ENCODE data around the gene GTF3C2.
"Not testable (repeated sequence)": the region's sequence is repeated elsewhere in the genome, so short reads cannot be mapped to it uniquely, and the experiment has no call there.

The GTF3C2 gene

DNA sequence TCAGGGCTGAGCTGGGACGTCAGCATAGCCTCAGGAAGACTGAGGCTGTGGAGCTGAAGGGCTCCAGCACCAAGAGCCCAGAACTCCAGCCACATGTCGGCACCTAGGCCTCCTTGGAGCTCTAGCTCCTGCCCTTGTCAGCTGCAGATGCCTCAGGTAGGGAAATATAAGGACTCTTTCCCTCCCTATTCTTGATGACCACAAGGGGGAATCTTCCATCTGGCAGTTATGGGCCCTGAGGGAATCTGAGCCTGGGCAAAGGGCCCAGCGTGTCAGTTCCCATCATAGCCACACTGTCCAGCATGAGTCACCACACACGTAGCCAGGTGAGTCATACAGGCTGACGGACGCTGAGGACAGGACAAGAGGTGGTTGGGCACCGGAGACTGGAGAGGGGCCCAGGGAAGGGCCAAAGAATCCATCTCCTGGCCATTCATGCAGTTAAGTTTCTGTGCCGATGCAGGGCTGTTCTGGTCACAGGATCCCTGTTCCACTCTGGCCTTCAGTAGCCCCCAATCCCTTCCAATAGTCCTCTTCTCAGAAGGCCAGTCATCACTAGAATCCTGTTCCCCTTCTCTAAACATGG, 35.5 kb downstream of the GTF3C2 start:
- DNase-seq, result peak in 1 of 2 experiments; percentile 8

DNA sequence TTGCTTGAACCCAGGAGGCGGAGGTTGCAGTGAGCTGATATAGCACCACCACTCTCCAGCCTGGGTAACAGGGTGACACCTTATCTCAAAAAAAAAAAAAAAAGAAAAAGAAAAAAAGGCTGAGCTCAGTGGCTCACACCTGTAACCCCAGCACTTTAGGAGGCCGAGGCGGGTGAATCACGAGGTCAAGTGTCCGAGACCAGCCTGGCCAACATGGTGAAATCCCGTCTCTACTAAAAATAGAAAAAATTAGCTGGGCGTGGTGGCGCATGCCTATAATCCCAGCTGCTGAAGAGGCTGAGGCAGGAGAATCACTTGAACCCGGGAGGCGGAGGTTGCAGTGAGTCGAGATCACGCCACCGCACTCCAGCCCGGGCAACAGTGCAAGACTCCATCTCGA, 36.7 kb downstream of the GTF3C2 start:
- DNase-seq, result not testable (repeated sequence)

DNA sequence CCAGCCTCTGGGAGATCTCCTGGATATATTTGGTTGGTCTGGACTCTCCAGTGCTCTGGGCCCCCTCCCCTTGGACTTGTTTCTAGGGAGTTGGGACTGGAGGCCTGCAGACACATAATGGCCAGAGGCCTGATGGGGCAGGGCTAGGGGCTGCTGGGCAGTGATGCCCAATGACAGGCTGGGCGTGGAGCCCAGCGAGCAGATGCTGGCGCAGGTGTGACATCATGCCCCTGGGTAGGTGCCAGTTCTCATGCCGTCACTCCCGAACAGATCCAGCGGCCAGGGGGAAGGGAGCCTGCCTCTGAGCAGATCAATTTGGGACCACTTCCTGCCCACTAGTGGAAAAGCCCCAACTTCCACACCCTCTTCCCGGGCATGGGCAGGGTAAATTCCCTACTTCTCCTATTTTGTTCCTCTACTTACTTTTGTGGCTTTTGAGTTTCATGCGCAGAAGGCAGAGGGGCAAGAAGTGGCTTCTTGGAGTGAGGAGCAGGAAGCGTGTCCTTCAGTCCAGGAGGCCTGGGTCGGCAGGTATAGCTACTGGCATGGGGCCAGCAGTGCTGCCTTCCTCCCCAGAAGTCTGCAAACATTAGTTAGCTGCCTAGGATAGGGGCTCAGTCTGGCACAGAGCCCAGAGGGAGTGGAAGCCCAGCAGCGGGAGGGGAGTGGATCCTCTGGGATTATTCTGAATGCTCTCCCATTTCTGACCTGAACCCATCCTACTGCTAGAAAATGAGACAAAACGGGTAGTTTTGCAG, 39.7 kb downstream of the GTF3C2 start:
- peak; percentile 60 to 72 for DNase-seq

DNA sequence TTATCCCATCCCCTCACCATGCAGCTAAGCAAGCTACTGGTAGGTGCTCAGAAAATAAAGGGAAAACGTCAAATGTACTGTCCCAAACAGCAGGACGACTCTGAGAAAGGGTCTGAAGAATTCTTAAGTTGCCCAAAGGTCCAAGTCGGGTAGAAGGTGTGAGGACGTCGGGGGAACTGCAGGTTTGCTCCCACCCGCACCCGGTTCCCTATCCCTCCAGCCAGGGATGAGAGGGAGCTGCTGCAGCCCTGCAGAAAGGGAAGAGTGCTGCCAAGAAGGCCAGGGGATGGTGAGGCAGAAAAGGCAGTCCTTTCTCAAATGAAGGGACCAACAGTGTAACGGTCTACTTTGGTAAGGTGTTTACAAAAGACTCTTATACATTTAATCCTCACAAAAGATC, 41.4 kb downstream of the GTF3C2 start:
- DNase-seq, result no peak

DNA sequence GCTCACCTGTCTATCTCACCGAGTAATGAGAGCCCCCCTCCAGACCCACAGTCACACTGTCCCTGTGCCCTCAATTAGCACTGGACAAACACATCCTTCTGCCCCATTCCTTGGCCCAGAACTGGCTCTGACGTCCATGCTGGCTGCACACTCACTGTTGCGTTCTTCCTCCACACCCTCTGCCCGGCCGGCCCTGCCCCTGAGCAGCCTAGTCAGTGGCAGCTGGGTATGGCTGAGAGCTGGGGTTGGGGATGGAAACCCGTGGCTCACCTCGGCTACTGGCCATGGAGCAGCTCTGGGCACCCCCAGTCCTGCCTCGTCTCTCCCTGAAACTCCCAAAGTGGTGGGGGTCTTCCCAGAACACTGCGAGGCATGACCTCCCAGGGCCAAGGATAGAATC, 41.9 kb downstream of the GTF3C2 start:
- DNase-seq, result no peak

DNA sequence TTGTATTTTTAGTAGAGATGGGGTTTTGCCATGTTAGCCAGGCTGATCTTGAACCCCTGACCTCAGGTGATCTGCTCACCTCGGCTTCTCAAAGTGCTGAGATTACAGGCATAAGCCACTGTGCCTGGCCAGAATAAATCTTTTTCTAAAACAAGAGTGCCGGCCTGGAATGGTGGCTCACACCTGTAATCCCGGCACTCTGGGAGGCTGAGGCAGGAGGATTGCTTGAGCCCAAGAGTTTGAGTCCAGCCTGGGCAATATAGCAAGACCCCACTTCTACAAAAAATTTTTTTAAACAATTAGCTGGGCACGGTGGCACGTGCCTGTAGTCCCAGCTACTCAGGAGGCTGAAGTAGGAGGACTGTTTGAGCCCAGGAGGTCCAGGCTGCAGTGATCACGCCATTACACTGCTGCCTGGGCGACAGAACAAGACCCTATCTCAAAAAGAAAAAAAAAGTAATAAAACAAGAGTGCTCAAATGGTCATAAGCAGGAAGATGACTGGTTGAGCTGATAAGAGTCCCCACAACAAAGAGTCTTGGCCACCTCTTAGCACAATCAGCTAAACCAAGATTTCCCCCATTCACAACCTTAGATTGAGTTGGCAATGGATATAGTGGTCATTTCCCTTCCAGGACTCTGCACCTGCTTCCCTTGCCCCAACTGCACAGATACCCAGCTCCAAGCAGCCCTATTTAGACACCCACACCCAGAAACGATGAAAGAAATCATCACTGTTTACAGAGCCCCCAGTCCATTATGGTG, 42.5 kb downstream of the GTF3C2 start:
- no peak for DNase-seq

DNA sequence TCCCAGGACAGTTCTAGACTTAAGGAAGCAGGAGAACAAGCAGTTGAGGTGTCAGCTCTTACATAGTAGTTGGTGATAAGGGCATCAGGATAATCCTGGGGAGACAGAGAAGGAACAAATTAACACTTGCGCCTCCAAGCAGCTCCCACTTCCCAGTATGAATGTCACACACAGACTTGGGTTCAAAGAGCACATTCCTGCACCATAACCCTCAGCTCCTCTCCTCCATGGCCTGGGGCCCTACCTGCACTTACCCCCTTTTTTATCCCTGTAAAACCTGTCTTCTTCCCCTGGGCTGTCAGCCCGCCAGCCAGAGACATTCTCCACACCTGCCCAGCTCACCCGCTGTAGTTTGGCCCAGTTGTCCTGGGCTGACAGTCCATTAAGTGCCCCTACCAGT, 44.4 kb downstream of the GTF3C2 start:
- no peak for DNase-seq

DNA sequence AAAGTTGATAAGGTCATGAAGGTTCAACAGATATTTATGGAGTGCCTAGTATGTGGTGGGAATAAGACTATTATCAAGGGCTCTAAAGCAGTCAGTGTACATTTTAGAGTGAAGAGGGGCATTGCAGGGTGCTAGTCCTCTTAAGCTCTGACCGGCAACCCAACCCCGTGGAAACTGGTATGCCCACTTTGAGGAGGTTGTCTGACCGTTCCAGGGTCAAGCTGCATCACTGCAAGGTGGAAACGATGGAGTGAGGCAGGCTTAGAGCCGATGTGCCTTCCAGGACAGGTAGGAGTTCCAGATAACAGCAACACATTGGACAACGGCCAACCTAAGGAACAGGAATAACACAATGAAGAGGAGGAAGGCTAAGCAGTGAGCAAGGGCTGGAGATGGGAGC, 46.9 kb downstream of the GTF3C2 start:
- DNase-seq, result no peak

DNA sequence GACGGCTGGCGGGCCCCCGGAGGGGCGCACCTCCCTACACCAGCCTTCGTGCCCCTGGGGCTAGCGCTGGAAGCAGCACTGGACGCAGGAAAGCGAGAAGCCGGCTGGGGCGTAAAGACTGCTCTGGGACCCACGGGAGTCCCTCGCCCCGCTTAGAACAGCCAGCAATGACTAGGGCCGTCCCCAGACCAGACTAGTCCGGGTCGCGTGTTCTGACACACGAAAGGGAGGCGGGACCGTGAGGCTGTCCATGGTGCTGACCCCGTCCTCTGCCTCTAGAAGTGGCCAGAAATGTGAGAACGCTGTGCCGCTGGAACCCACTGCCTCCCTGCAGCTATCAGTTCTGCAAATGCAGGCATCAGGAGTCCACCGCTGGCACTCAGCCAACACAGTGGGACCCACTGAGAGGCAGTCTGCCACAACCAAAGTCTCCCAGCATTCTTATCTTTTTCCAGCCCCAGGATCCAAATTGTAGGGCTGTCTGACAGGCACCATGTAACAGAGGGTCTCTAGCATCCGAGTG, 48.1 kb downstream of the GTF3C2 start, which contains the start of gene UCN:
Gene UCN, minus strand, starts transcription at position 87 of the 523 bp plus-strand sequence. CDS start 550 bp downstream, outside the sequence.
- no peak for DNase-seq

DNA sequence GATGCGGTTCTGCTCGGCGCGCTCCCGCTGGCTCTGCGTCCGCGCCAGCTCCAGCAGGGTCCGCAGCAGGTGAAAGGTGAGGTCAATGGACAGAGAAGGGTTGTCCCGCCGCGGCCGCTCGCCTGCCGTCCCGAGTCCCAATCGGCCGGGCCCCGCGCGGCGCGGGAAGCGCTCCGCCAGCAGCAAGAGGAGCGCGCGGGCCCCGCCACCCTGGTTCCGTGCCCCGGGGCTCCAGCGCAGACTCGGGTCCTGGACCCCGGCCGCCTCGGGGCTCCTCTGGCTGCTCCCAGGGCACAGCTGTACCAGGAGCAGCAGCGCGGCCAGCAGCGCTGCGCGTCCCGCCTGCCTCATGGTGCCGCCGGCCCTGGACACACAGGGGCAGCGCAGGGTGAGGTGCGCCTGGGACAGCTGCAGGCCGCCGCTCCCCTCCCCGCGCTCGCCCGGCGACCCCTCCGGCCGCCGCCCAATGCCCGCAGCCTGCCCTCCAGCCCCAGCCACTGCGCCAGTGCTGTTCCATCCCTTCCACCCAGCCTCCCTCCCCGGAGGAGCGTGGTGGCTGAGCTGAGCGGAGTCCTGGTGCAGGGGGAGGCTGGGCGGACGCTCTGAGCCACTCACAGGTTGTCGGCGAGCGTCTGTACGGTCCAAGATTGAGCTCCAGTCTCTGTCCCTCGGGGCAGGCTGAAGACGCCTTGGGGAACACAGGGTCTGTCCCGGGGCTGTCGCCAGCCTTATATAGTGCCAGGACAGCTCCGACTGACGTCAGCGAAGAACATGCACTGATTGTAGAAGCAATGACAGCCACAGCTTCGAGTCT, 48.8 kb downstream of the GTF3C2 start:
- no peak for DNase-seq

DNA sequence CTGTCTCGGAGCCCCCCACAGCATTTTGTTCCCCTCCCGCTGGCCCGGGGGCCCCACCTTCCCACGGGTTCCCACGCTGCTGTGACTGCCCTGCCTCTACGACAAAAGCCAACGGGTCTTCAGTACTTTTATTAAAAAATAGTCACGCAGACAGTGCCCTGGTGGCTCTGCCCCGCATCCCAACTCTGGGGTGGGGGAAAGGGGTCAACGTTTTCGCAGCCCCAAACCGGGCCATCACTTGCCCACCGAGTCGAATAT, 49.3 kb downstream of the GTF3C2 start:
- no peak for DNase-seq

DNA sequence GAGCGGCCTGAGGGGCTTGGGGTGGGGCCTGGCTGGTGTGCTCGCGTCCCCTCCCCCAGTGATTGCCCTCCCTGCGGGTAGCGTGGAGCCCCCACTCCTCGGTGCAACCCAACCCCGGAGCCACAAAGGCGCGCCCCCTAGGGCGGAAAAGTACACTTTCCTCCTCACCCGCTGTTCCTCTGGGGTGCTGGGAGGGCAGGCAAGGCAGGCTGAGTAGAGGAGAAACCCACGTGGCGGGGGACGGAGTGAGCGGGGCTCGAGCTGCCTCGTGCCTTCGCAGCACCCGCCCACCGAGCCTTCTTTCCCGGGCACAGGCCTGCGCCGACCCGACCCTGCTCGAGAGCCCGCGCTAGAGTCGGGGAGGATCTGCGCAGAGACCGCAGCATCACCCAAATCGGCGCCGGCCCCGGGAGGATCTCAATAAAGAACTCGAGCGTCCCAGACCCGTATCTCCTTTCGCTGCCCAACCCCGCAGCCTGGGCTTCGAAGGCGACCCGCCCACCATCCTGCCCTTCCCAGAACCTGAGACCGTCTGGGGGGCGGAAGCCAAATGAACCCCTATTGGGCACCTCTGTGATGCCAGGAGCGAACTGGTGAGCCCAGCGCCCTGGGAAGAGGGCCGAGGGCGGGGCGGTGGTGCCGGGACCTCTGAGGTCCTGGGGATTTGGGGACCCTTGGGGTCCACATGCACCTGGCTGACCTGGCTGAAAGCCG, 49.8 kb downstream of the GTF3C2 start:
- DNase-seq, result no peak

DNA sequence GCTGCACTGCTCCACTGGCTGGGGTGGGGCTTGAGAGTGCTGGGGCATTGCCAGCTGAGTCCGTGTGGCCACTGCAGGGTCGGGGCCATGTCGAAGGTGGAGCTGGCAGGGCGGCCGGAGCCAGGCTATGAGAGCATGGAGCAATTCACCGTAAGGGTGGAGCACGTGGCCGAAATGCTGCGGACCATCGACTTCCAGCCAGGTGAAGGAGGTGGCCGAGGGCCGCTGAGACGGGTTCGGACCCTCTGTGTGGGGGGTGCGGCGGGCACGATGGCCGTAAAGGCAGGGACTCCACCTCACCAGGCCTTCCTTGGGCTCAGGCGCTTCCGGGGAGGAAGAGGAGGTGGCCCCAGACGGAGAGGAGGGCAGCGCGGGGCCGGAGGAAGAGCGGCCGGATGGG, 50.4 kb downstream of the GTF3C2 start:
- no peak for DNase-seq

DNA sequence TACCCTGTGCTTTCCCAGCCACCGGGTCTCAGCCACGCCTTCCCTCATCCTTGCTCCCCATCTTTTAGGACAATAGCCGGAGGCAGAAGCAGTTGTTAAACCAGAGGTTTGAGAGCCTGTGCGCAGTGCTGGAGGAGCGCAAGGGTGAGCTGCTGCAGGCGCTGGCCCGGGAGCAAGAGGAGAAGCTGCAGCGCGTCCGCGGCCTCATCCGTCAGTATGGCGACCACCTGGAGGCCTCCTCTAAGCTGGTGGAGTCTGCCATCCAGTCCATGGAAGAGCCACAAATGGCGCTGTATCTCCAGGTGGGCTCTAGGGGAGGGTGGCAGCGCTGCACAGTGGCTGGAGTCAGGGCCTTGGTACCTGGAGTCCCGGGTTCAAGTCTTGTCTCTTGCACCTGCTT, 51.0 kb downstream of the GTF3C2 start:
- DNase-seq, result no peak

DNA sequence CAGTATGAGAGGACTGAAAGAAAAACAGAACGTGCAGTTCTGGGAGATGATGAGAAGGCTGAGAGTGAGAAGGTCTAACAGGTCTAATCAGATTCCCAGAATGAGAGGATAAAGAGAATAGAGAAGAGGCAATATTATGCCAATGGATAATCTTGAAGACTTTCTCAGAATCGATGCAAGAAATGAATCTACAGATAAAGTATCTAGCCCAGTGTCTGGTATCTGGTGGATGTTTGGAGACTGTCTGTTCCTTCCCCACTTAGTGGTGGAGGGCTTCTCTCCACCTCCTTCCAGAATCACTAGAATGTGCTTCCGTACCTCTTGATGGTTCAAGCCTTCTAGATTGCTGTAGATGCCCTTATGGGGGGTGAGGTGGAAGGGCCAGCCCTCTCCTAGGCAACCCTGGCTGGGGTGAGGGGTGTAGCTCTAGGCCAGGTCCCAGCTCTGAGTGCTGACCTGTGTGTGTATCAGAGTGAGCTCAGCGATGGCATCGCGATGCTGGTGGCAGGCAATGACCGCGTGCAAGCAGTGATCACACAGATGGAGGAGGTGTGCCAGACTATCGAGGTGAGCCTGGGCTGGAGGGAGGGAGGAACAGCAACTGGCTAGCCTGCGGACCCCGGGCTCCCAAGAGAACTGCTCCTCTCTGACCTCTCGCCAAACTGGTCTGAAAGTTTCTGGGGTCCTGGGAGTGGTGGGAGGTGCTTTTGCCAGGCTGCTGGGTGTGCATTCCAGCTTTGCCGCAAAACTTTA, 51.9 kb downstream of the GTF3C2 start:
- no peak for DNase-seq

DNA sequence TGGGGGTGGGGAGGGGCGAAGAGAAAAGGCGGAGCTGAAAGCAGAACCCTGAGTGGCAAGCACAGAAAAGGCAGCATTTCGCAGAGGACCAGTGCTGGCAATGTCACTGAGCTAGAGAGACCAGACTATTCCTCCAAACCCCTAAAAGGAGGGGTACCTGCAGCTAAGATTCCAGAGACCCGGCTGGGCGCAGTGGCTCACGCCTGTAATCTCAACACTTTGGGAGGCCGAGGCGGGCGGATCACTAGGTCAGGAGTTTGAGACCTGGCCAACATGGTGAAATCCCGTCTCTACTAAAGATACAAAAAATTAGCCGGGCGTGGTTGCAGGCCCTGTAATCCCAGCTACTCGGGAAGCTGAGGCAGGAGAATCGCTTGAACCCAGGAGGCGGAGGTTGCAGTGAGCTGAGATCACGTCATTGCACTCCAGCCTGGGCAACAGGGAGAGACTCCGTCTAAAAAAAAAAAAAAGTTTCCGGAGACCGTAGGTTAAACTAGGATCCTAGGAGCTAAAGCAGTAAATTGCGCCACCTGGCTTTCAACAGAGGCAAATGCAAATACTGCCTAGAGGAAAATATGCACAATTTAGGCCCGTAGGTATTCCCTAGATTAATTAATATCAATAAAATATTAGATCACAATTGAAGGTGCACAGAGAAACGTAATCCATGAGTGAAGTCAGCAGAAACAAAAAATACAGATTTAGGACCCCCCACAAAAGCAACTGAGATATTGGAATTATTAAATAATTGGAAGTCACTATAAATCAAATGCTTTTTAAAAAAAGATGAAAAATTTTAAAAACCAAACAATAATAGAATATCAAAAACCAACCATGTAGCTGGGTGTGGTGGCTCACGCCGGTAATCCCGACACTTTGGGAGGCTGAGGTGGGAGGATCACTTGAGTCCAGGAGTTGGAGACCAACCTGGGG, 53.2 kb downstream of the GTF3C2 start:
- peak; percentile 77 to 85 for DNase-seq

DNA sequence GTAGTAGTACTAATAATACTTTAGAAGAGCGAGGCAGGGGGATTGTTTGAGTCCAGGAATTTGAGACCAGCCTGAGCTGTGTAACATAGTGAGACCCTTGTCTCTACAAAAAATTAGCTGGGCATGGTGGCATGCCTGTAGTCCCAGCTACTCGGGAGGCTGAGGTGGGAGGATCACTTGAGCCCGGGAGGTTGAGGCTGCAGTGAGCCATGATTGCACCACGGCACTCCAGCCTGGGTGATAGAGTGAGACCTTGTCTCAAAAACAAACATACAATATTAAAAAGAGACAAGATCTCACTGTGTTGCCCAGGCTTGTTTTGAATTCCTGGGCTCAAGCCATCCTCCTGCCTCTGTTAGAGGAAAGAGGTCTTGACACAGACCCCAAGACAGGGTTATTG, 56.0 kb downstream of the GTF3C2 start:
- not testable (repeated sequence) for DNase-seq

DNA sequence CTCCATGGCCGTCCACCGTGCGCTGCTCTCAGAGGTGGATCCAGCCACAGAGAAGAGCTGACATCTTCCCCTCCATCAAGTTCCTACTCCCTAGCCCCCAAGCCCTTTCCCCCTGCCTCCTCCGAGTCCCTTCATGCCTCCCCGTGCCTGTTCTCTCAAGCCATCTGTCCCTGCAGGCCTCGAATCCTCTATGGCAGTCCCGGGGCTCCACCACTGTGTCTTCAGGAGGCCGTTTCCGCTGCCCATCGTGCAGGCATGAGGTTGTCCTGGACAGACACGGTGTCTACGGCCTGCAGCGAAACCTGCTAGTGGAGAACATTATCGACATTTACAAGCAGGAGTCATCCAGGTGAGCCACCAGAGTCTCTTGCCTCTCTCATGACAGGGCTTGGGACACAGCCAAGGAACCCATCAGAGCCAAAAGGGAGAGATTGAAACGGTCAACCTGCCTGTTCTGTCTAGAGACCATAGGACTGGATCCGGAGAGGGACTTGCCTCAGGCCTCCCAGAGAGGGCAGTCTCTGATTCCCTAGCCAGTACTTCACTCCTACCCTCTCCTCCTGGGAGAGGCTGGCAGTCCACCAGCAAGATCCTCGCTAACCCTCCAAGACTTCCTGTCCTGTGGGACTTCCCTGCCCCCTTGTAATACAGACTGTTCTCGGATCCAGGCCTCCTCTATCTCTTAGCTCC, 58.0 kb downstream of the GTF3C2 start:
- no peak for DNase-seq

DNA sequence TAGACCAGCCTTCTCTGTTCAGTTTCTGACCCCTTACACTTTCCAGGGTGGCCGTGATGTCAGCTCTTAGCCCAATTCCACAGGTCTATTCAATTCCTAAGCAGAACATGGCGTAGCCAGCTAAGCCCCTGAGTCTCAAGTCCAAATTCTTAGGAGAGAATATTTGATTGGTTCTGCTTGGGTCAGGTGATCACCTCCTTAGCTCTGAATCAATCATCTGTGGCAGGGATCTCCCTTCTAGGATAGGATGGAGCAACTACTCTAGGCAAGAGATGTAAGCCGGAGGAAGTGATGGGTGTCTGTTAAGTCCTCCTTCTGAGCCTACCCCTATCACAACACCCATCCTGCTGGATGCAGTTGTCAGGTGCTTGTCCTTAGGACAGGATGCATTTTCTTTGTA, 59.4 kb downstream of the GTF3C2 start:
- DNase-seq, result no peak

DNA sequence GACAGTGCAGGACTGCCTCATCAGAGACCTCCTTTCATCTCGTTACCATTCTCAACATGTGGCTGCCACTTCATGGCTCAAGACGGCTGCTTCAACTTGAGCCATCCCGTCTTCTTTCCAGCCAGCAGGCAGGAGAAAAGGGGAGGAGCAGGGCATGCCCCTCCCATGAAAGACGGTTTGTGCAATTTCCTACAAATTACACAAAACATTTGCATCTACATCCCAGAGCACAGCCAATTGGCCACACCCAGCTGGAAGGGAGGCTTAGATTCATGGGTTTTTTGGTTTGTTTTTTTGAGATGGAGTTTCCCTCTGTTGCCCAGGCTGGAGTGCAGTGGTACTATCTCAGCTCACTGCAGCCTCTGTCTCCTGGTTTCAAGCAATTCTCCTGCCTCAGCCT, 60.1 kb downstream of the GTF3C2 start:
- no peak for DNase-seq

Measured in NCI-H2081 (cell line).